G401 (cell line): ENCODE data around the gene ZFYVE28. TPM values are rescaled to one million over a fixed set of nuclear protein-coding genes. Genes with fewer than 3 reads are reported as not detected.

Experiments
- DNase-seq: peaks from one replicate; pipeline ENCODE4 v3.0.0-alpha.2; 2015; ENCODE audit warnings: low spot score
- in situ Hi-C: cut with HindIII; loops from 2 replicates; pipeline ENCODE4 v1.10.0; 2016; ENCODE audit warnings: low sequenced_read_pairs, mixed read lengths
- total RNA-seq: library from RNA; depleted of rRNA; stranded (reverse); fragments of >200 nt; shearing (Covaris generic); gene quantifications from 2 replicates; pipeline ENCODE4 v1.2.3, GENCODE V29; 2014

The ZFYVE28 gene
- total RNA-seq, 1 experiment from 2014 or later, result 11.4 TPM

DNA sequence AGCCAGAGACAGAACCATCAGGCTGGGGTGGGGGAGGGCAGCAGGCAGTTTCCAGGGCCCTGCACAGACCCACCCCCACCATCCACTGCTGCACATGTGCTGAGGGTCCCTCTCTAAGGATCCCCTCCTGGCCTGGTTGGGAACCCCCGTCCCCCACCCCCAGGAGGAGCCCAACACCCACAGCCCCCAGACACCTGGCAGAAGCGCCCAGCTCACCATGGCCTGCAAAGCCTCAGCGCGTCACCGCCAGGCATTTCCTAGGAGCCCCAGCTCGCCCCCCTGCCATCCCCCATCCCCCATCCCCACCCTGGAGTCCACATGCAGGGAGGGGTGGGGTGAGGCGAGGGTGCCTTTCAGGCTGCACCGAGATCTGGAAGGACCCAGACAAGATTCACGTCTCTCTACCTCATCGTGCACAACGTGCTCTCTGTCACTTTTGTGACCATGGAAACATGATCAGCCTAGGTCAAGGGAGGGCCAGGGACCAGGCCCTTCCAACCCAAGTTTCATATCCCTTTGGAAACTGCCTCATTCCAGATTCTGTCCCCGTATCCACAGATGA, 165.8 kb downstream of the ZFYVE28 start:
- in situ Hi-C loops, result no loop called here
- no peak for DNase-seq

DNA sequence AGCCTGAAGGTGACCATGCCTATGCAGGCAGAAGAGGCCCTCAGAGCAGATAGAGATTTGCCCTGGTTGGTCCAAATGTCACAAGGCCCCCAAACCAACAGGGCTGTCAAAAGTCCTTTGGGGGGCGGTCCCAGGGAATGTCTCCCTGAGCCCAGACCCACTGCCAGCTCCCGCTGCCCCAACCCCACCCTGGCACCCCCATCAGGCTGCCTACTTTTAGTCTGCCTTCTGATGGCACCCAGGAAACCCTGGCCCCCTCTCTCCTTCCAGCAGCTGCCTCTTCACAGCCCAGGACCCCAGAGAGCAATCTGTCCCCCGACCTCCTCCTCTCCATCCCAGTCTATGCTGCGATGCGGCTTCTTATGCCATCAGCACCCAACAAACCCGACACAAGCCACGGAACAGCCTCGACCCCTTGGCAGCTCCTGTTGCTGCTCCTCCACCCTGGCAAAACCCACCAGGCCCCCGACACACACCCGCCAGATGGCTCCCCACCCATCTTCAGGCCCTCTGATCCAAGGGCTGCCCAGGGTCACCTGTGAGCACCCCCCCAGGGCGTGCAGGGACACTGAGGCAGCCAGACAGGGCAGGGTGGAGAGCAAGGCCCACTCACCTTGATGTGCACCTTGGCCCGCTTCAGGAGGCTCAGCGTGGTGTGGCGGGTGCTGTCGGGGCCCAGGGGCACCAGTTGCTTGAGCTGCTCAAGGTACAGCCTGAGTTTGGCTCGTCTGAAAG, 166.5 kb downstream of the ZFYVE28 start:
- in situ Hi-C loops, result no loop called here
- no peak for DNase-seq

DNA sequence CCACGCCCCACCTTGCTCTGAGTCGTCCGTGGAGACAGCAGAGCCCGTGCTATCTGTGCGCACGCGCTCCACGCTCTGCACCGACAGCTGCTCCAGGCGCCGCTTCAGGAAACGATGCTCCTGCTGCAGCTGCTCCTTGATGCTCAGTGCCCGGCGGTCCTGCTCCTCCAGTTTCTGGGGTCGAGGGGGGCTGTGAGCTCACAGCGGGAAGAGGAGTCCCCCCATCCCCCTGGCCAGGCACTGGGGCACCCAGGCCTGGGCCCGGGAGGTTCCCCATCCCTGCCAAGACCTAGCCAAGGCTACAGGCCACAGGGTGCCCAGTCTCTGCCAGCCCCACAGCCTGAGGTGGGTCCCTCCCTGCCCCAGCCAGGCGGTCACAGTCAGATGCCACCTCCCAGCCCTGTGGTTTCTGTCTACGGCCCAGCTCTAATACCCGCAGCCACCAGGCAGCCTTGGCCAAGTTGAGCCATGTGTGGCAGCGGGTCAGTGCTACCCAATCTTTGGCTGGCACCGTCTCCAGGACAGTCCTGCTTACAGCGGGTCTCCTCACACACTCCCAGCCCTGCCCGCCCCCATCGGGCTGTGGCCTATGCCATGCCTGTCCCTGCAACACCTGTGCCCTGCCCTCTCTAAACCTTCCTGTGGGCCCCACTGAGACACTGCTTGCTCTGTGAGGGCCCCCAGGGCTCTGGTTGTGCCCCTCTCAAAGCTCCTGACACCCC, 167.2 kb downstream of the ZFYVE28 start:
- in situ Hi-C loops, result no loop called here
- DNase-seq, result no peak

DNA sequence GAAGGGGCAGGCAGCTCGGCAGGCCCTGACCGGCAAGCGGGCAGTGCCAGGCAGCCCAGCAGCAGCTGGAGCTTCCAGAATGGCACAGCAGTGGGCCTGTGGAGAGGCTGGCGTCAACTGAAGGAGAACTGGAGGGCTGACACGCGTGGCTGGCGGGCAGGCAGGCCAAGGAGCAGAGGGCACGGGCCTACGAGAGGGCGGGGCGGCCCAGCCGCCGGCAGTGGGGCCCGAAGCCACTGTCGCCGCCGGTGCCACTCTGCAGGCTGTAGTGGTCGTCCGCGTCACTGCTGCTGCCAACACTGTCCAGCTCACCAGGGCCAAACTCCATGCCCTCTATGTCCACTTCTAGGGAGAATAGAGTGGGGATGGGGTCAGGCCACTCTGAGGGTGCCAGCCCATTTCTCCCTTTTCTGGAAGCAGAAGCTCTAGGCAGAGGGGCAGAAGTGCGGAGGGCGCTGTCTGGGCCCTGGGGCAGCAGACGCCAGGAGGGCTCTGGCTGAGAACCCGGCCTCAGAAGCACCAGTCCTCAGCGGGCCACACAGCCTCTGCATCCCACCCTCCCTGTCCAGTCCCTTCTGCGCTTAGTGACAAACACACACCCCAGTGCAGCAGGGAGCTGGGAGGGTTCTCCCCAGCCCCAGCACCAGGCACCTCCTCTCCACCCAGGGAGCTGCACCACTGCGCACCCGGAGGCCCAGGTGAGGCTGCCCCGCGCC, 167.9 kb downstream of the ZFYVE28 start:
- peak; percentile 28 for DNase-seq
- in situ Hi-C loops, result no loop called here

DNA sequence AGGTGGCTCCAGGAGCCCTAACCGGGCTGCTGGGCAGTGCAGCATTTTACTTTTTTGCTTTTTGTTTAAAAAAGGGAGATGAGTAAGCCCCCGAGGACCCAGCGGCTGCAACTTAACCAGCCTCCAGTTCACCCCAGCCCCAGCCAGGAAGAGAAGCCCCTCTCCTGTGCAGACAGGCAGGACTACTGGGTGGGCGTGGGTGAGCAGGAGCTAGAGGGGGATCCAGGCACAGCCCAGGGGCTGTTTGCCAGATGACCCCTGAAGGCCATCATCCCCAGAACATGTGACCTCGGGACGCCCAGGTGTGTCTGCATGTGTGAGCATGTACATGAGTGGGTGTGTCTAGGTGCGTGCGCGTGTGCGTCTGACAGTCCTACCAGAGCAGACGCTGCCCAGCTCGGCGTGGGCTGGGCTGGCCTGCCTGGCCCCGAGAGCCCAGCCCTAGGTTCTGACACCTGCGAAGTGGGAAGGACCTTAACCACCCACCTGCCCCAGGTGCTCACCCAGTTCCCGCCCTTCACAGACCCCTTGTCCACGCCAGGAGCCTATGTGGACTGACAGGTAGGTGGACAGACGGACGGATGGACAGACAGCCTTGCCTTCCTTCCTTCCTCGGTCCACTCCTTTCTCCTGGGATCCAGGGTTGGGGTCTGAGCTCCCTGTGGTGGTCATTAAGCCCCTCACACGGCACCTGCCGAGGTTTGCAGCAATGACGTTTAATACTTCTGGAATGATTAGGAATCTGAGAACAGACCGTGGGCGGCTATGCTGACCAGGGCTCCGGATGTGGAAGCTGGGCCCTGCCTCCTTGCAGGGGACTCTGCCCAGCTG, 168.7 kb downstream of the ZFYVE28 start:
- DNase-seq, result no peak
- in situ Hi-C loops, result loop anchor here (10.0 kb wide), 3 partner anchors 55 to 205 kb away; no protein-coding TSS in a partner anchor

DNA sequence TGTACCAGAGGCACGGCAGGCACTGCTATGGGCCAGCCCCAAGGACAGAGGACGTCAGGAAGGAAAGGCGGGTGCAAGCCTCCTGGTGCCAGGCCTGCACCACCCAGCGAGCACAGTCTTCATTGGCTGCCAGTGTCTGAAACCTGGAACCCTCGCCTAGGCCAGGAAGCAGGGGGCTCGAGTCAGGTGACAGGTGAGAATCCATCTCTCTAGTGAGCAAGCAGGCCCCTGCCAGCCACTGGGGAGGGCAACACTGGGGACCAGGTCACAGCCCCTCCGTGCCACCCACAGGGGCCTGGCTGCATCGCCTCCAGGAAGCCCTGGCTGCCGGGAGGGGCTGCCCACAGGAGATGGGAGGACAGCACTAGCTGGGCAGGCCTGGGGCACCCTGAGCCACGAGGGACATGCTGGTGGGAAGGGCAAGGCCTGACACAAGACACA, 169.6 kb downstream of the ZFYVE28 start:
- in situ Hi-C loops, result loop anchor here (10.0 kb wide), 3 partner anchors 56 to 206 kb away; no protein-coding TSS in a partner anchor
- peak; percentile 26 for DNase-seq

DNA sequence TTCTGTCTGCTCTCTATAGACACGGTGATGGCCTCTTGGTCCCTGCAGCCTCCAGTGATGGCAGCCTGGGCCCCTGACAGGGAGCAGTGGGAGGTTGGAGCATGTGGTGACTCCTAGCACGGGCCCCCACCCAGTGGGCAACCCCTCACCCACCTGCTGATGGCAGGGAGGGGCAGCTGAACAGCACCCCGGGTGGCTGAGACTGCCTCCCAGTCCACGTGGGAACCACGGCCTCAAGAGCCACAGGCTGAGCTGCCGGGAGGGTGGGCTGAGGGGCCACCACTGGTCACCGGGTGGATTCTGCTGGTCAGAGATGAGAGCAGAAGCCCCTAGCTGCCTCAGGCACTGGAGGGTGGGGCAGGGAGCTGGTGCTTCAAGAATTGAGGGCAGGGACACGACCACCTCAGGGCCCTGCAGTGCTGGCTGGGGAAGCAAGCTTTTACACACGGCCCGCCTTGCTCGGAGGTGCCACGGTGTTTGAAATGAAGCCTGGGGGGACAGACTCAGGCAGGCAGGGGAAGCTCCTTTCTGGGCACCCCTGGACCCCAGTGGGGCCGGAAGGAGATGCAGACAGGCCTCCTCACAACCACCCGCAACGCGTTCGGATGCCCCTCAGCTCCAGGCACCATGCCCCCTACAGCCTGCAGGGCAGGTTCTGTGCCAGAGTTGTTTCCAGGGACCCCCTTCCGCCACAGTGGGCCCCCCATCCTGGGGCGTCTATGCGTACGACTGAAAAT, 170.2 kb downstream of the ZFYVE28 start:
- DNase-seq, result no peak
- in situ Hi-C loops, result loop anchor here (10.0 kb wide), 3 partner anchors 57 to 207 kb away; no protein-coding TSS in a partner anchor

DNA sequence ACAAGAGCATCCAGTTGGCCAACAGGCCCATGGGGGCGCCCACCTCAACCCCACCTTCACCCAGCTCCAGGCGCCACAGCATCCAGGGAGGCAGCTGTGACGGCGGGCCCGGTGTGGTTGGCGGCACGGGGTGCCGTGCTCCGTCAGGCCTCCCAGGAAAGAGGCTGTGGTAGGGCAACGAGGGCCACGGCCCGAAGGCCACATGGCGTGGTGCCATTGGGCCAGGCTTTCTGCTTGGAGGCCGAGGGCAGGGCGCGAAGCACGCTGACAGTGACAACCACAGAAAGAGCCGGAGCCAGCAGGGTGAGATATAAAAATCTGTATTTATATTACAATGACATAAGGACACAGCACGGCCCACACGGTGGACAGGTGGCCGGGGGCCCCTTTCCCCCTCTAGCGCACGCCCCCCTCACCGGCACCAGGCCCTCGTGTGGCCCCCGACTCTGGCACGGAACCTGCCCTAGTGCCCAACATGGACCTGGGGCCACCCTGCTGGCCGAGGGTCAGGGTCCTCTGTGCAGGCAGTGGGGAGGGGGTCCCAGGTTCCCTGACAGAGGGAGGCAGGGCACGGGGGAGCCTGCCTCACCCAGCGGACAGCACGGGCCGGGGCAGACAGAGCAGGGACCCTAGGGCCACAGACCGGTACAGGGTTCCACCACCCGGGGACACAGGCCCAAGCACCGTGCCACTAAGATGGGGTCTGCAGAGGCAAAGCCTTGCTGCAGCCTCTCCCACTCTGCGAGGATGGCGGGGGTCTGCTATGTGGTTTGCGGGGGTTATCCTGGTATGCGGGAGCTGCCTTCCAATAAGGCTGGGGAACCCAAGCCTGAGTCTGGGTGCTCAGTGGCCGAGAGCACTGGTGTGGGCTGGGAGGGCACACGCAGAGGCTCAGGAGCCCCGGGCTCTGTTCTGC, 171.1 kb downstream of the ZFYVE28 start:
- no peak for DNase-seq
- in situ Hi-C loops, result loop anchor here (10.0 kb wide), 3 partner anchors 57 to 207 kb away; no protein-coding TSS in a partner anchor

DNA sequence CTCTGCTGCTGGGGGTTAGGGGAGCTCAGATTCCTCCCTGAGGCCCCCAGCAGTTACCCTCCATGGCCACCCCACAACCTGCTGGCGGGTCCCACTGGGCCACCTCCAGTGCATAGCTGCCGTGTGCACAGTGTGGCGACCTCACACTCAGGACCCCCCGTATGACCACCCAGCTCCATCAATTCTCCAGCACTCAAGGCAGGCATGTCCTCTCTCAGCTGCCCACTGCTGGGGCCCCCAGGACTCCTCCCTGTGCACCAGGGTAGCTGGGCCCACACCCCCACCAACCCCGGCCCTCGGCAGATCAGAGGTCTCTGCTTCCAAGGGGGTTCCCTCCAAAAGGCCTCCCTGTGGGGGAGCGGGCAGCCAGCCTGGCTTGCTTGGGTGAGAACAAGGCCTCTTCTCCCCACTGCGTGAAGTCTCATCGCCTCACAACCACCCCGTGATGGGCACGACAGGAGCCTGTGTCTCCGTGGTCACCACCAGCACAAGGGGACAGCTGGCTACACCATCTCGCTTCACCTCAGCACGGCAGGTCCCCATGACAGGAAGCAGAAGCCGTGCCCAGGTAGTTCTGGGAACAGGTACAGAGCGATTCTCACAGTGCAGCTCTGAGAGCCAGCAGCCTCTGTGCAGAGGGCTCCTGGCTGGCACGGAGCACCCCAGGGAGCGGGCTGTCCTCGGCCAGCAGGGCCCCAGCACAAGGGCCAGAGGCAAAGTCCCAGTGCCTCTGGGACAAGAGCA, 171.9 kb downstream of the ZFYVE28 start:
- in situ Hi-C loops, result loop anchor here (10.0 kb wide), 3 partner anchors 58 to 208 kb away; no protein-coding TSS in a partner anchor
- no peak for DNase-seq

DNA sequence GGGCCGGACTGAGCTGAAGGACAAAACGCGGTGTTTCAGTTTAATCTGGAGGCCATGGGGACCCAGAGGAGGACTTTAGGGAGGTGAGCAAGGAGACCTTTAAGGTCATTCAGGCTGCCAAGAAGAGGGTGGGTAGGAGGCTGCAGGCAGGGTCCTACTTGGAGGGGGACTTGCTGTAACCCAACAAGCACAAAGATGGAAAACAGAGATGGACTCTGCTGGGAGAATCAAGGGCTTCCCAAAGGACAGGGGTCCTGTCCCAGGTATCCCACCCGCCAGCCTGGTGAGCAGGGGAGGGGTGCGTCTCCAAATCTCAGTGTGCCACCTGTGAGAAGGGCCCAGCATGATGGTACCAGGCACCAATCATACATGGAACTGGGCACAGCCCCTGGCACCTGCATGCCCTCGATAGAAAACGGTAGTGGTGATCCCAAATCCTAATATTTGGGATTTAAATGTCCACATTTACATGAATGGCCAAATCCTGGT, 172.6 kb downstream of the ZFYVE28 start:
- in situ Hi-C loops, result loop anchor here (10.0 kb wide), 3 partner anchors 59 to 209 kb away; no protein-coding TSS in a partner anchor
- no peak for DNase-seq

DNA sequence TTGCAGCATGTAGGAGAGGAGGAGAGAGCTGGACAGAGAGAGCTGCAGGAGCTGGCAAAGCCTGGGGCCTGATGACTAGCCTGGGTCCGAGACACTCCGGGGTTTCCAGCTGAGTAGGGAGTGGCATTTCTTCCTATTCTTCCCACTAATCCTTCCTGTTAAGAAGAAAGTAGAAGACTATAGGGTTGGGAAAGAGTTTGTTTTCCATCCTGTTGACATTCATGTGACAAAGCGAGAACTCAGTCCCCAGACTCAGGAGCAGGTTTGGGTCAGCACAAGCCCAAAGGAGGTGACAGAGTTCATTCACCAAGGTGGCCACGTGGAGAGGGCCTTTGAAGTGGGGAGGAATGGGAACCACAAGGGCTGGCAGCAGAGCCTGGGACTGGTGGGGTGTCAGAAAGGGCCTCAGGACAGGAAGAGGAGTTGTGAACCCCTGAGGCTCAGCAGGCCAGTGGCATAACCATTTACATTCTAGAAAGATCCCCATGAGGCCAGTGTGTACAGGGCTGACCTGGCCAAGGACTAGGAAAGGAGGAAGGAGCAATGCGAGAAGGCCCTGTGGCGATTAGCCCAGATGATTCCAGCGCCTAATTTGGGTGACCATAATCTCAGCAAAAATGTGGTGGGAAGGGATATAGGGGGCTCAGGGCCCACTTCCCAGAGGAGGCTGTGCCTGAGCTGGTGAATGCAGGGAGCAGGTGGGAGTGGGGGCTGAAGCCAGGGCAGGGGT, 173.2 kb downstream of the ZFYVE28 start:
- in situ Hi-C loops, result loop anchor here (10.0 kb wide), 3 partner anchors 60 to 210 kb away; no protein-coding TSS in a partner anchor
- DNase-seq, result no peak

DNA sequence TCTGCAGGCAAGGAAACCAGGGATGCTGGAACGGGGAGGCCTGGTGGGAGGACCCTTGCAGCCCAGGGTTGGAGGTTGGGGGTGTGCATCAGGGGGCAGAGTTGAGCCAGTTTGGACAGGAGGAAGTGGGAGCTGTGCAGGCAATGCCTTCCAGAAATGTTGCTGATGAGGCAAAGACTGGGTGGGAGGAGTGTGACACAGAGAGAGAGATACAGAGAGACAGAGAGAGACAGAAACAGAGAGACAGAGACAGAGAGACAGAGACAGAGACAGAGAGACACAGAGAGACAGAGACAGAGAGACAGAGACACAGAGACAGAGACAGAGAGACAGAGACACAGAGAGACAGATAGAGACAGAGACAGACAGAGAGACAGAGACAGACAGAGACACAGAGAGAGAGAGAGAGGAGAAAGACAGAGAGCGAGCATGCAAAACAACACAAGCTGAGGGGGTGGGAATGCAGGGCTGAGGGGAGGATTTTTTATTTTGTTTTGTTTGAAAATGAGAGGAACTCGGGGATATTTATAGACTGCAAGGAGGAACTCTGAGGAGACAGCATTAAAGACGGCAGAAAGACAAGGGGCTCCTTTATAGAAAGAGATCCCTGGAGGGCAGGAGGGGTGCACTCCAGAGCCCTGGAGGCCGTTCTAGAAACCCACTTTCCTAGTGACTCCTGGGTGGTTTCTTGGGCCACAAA, 174.6 kb downstream of the ZFYVE28 start:
- in situ Hi-C loops, result loop anchor here (10.0 kb wide), 3 partner anchors 61 to 211 kb away; no protein-coding TSS in a partner anchor
- DNase-seq, result peak; percentile 65

DNA sequence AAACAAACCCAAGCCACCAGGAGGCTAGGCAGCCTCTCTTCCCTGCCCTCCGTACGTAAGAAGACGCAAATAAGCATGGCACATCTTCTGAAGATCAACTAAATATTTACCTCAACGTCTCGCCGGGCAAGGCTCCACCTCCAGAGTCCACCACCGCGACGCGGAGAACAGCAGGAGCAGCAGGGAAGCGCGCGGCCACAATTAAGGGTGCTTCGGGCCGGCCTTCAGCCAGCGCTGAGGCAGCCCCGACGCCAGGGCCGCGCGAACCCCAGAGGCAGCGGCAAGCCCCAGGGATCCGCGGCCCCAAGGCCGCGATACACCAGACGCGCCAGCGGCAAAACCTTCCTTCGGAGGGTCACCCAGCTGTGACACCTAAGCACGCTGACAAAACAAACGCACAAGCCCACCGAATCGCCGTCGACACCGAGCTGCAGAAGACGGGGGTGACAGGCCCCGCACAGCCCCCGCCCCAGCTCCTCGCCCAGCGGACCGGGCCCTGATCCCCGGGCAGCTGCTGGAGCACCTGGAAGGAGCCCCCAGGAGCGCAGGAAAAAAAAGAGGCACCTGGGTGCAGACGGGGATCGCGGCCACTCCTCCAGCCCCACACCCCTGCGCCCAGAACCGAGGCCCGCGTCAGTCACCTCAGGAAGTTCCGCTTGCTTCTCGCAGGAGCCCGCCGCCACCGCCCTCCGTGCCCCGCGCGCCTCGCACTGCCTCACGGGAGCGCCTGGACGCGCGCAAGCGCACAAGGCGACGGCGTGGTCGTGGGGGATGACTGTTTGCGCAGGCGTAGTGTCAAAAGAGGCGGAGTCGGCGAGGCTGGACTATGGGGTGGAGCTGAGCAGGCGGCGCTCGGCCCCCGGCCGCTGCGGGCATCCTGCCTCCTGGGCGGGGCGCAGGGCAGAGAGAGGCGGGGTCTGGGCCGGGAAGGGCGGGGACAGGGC, 176.8 kb downstream of the ZFYVE28 start, which contains the start of the genes HAUS3 and POLN:
HAUS3 (minus strand) TSS at position 712 of the 944 bp plus-strand sequence. CDS start 1,175 bp downstream, outside the sequence.
POLN (minus strand) TSS at position 712 of the 944 bp plus-strand sequence. CDS start 12,890 bp downstream, outside the sequence.
- in situ Hi-C loops, result loop anchor here (10.0 kb wide), 3 partner anchors 63 to 213 kb away; no protein-coding TSS in a partner anchor
- peak; percentile 96 for DNase-seq
